Sigmoid colon (tissue), 4 donors: ENCODE measurements around the gene DHX29.

Source experiments
- EP300 ChIP-seq, 4 donors: sonication (generic); formaldehyde crosslinking; IDR thresholded peaks; one replicate each; pipeline ENCODE4 v1.6.1; 2017; ENCODE audit warnings: antibody characterized with exemption in 4 of 4
- TF ChIP-seq, protein P1 (sequence below), 4 experiments: fragments of 450-650 bp in 3 of 4; fragments of 200-600 bp in 1 of 4; IDR thresholded peaks; one replicate each; pipeline ENCODE4 v1.5.1; 2016 to 2019; ENCODE audit warnings: antibody characterized with exemption in 4 of 4, mild to moderate bottlenecking in 3 of 4, moderate library complexity in 2 of 4

DNA sequence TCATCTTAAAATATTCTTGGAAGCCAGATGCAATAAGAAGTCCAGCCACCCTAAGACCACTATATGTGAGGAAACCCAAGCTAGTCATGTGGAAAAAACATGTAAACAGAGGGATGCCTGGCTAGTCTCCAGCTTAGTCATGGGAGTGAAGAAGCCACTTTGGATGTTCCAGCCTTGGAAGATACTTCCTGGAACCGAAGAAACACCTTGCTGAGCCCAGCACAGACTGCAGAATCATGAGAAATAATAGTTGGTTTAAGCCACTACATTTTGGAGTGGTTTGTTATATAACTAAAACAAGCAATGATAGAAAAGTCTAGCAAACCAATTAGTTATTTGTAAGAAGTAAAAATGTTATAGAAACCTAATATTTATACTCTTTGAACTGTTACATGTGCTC, 12.6 kb downstream of the DHX29 start:
- TF ChIP-seq, protein P1, sequence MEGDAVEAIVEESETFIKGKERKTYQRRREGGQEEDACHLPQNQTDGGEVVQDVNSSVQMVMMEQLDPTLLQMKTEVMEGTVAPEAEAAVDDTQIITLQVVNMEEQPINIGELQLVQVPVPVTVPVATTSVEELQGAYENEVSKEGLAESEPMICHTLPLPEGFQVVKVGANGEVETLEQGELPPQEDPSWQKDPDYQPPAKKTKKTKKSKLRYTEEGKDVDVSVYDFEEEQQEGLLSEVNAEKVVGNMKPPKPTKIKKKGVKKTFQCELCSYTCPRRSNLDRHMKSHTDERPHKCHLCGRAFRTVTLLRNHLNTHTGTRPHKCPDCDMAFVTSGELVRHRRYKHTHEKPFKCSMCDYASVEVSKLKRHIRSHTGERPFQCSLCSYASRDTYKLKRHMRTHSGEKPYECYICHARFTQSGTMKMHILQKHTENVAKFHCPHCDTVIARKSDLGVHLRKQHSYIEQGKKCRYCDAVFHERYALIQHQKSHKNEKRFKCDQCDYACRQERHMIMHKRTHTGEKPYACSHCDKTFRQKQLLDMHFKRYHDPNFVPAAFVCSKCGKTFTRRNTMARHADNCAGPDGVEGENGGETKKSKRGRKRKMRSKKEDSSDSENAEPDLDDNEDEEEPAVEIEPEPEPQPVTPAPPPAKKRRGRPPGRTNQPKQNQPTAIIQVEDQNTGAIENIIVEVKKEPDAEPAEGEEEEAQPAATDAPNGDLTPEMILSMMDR (IDR thresholded peaks at IDR 0.05) = no peak
- TF ChIP-seq EP300 (IDR thresholded peaks at IDR 0.05) = no peak
